Measurements from ENCODE around the gene NSRP1.

- TF ChIP-seq POLR2AphosphoS5 (IDR thresholded peaks at IDR 0.05), result no peak
- TF ChIP-seq CTCF (IDR thresholded peaks at IDR 0.05), result no peak
These were observed 91.0 kb downstream of the NSRP1 start for GRCh38 chr17:30207655-30208054.
